ENCODE measurements around the gene NRXN3. TPM values are rescaled to one million over a fixed set of nuclear protein-coding genes. Genes with fewer than 3 reads are reported as not detected.

NRXN3 gene
- total and polyA plus RNA-seq, 4 donors = 0.07 to 1.2 (median 0.23) TPM

DNA sequence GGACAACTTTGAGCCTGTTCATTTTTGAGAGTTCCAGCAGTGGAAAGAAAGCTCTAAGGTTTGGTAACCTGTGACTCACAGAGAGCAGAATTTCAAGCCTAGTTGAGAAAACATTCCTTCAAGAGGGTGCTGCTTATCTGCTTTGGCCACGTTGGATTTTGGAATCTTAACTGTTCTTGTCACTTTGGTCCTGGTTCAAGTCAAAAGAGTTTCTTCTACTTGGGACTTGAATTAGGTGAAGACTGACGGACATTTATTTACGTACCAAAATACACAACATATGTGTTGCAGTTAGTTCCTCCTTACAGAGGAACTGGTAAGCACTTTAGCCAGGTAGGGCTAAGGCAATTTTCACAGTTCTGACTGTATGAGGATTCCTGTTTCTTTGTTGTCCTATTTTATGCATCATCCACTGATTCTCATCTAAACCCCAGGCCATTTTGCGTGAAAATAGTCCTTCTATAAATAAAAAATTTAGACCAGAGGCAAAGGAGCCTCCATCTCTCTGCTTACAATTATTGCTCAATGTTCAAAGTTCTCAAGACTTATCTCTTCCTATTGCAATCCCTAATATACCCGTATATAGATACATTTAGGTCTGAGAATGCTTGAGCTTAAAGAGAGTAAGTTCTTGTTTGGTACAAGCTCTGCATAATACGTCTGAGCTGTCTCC, 1460.3 kb downstream of the NRXN3 start:
- H3K9me3 ChIP-seq (ENCODE audit: control insufficient read depth in 4 of 4, low read length in 3 of 4) = no peaks in the 10 kb centered on the region
- no peaks in the 10 kb centered on the region for H3K36me3 ChIP-seq (ENCODE audit: control insufficient read depth in 4 of 4, insufficient read depth in 3 of 4, low read depth in 1 of 4, low read length in 3 of 4)
- WGBS = 67% methylated on average over 6 of the region's 6 CpGs
- H3K27me3 ChIP-seq (ENCODE audit: control insufficient read depth in 4 of 4, insufficient read depth in 4 of 4, low read length in 3 of 4) = peaks cover 0 to 4% (median 0%) of the 10 kb centered on the region in 4 donors
- H3K27ac ChIP-seq (ENCODE audit: low read depth in 1 of 2, low read length in 2 of 2) = no peak overlapping the region
- TF ChIP-seq REST (IDR thresholded peaks at IDR 0.05) (no peak), HNF4G (IDR thresholded peaks at IDR 0.05) (no peak), YY1 (IDR thresholded peaks at IDR 0.05) (no peak), NR2F2 (IDR thresholded peaks at IDR 0.05) (no peak), HNF4A (conservative IDR thresholded peaks at IDR 0.05) (no peak), FOXA2 (IDR thresholded peaks at IDR 0.05) (no peak), GABPA (IDR thresholded peaks at IDR 0.05 in 1 of 2, conservative IDR thresholded peaks at IDR 0.05 in 1 of 2) (no peak), MAX (IDR thresholded peaks at IDR 0.05) (no peak), SP1 (IDR thresholded peaks at IDR 0.05) (no peak), RAD21 (IDR thresholded peaks at IDR 0.05) (no peak), FOXA1 (IDR thresholded peaks at IDR 0.05) (no peak), CTCF (IDR thresholded peaks at IDR 0.05; ENCODE audit: low read depth, low read length, missing input control) (no peak), JUND (IDR thresholded peaks at IDR 0.05) (no peak), RXRA (IDR thresholded peaks at IDR 0.05) (no peak), TAF1 (conservative IDR thresholded peaks at IDR 0.05) (no peak)
- DNase-seq (ENCODE audit: low spot score) = no peak
- H3K4me1 ChIP-seq (ENCODE audit: control insufficient read depth in 4 of 4, insufficient read depth in 4 of 4, low read length in 3 of 4) = no peaks in the 10 kb centered on the region
- no peak overlapping the region for H3K9ac ChIP-seq (ENCODE audit: low read depth in 1 of 2, low read length in 2 of 2)
- no peak overlapping the region for H3K4me3 ChIP-seq (ENCODE audit: low read depth in 1 of 3, low read length in 3 of 3)

DNA sequence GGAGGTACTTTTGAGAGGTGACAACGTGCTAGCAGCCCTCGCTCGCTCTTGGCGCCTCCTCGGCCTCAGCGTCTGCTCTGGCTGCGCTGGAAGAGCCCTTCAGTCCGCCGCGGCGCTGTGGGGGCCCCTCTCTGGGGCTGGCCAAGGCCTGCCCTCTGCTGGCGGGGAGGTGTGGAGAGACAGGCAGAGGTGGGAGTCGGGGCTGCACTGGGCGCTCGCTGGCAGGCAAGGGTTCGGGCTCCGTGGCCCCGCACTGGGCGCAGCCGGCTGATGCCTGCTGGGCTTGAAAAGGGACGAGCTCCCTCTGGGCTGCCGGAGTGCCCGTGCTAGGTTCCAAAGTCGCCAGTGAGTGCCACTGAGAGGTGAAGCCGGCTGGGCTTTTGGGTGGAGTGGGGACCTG, 1461.1 kb downstream of the NRXN3 start:
- WGBS = 95% methylated on average over 25 of the region's 25 CpGs
- DNase-seq (ENCODE audit: low spot score) = no peak
- H3K27me3 ChIP-seq (ENCODE audit: control insufficient read depth in 4 of 4, insufficient read depth in 4 of 4, low read length in 3 of 4) = no peaks in the 10 kb centered on the region
- TF ChIP-seq HNF4A (conservative IDR thresholded peaks at IDR 0.05) = no peak
- no peak overlapping the region for H3K9ac ChIP-seq (ENCODE audit: low read depth in 1 of 2, low read length in 2 of 2)
- no peak overlapping the region for H3K4me3 ChIP-seq (ENCODE audit: low read depth in 1 of 3, low read length in 3 of 3)
- no peaks in the 10 kb centered on the region for H3K36me3 ChIP-seq (ENCODE audit: control insufficient read depth in 4 of 4, insufficient read depth in 3 of 4, low read depth in 1 of 4, low read length in 3 of 4)
- no peak overlapping the region for H3K27ac ChIP-seq (ENCODE audit: low read depth in 1 of 2, low read length in 2 of 2)
- no peaks in the 10 kb centered on the region for H3K4me1 ChIP-seq (ENCODE audit: control insufficient read depth in 4 of 4, insufficient read depth in 4 of 4, low read length in 3 of 4)
- H3K9me3 ChIP-seq (ENCODE audit: control insufficient read depth in 4 of 4, low read length in 3 of 4) = no peaks in the 10 kb centered on the region
